SK-N-SH treated with all-trans-retinoic acid at 6 μM for 48 hours (cell line): ENCODE measurements around the gene CHPF.

Source experiments
- ATAC-seq: fragments of 200-7000 bp; cut with Tn5 transposase; 3 replicates; pipeline ENCODE4 v1.9.1; 2020; ENCODE audit warnings: mild to moderate bottlenecking, moderate library complexity
- ARNTL ChIP-seq: fragments of 450-650 bp; formaldehyde crosslinking; IDR thresholded peaks from 2 replicates; pipeline ENCODE4 v1.5.0; 2020; ENCODE audit warnings: low read depth, mild to moderate bottlenecking, moderate library complexity, borderline replicate concordance
- BACH2 ChIP-seq: fragments of 250-450 bp; sonication (Bioruptor Pico); IDR thresholded peaks from 2 replicates; pipeline ENCODE4 v1.9.0; 2021; ENCODE audit warnings: mild to moderate bottlenecking, borderline replicate concordance
- CREB5 ChIP-seq: fragments of 250-450 bp; sonication (Bioruptor Pico); IDR thresholded peaks from 2 replicates; pipeline ENCODE4 v1.5.1; 2020; ENCODE audit warnings: low read depth, mild to moderate bottlenecking, moderate library complexity
- CSDC2 ChIP-seq: fragments of 250-450 bp; sonication (Bioruptor Pico); IDR thresholded peaks from 2 replicates; pipeline ENCODE4 v1.5.0; 2020; ENCODE audit warnings: mild to moderate bottlenecking, moderate library complexity
- CSRNP3 ChIP-seq: fragments of 250-450 bp; sonication (Bioruptor Pico); IDR thresholded peaks from 2 replicates; pipeline ENCODE4 v1.5.1; 2021; ENCODE audit warnings: mild to moderate bottlenecking, moderate library complexity
- ISL1 ChIP-seq: fragments of 250-450 bp; sonication (Bioruptor Pico); IDR thresholded peaks from 2 replicates; pipeline ENCODE4 v2.1.2; 2022; ENCODE audit warnings: mild to moderate bottlenecking, moderate library complexity
- OSR1 ChIP-seq: fragments of 250-450 bp; sonication (Bioruptor Pico); IDR thresholded peaks from 2 replicates; pipeline ENCODE4 v1.8.0; 2022; ENCODE audit warnings: moderate library complexity, mild to moderate bottlenecking, inconsistent platforms
- PATZ1 ChIP-seq: fragments of 250-450 bp; sonication (Bioruptor Pico); IDR thresholded peaks from 2 replicates; pipeline ENCODE4 v1.8.0; 2020; ENCODE audit warnings: mild to moderate bottlenecking, moderate library complexity, borderline replicate concordance
- POU6F1 ChIP-seq: fragments of 250-450 bp; sonication (Bioruptor Pico); IDR thresholded peaks from 2 replicates; pipeline ENCODE4 v1.8.0; 2021; ENCODE audit warnings: low read depth, mild to moderate bottlenecking, moderate library complexity, borderline replicate concordance
- PPARA ChIP-seq: fragments of 250-450 bp; sonication (Bioruptor Pico); IDR thresholded peaks from 2 replicates; pipeline ENCODE4 v1.5.0; 2020; ENCODE audit warnings: mild to moderate bottlenecking, borderline replicate concordance
- RARB ChIP-seq: fragments of 250-450 bp; sonication (Bioruptor Pico); IDR thresholded peaks from 2 replicates; pipeline ENCODE4 v1.8.0; 2021; ENCODE audit warnings: mild to moderate bottlenecking, moderate library complexity
- SNAI2 ChIP-seq: fragments of 250-450 bp; sonication (Bioruptor Pico); IDR thresholded peaks from 2 replicates; pipeline ENCODE4 v1.5.0; 2020; ENCODE audit warnings: mild to moderate bottlenecking, moderate library complexity
- TCF4 ChIP-seq: fragments of 250-450 bp; sonication (Bioruptor Pico); IDR thresholded peaks from 2 replicates; pipeline ENCODE4 v1.8.0; 2021; ENCODE audit warnings: mild to moderate bottlenecking, moderate library complexity, borderline replicate concordance
- TOX ChIP-seq: fragments of 250-450 bp; sonication (Bioruptor Pico); IDR thresholded peaks from 2 replicates; pipeline ENCODE4 v1.8.0; 2021; ENCODE audit warnings: mild to moderate bottlenecking, moderate library complexity, borderline replicate concordance
- TSHZ2 ChIP-seq: fragments of 250-450 bp; sonication (Bioruptor Pico); IDR thresholded peaks from 2 replicates; pipeline ENCODE4 v1.5.0; 2020; ENCODE audit warnings: mild to moderate bottlenecking, moderate library complexity
- ZC3H10 ChIP-seq: fragments of 250-450 bp; sonication (Bioruptor Pico); IDR thresholded peaks from 2 replicates; pipeline ENCODE4 v1.5.1; 2021; ENCODE audit warnings: mild to moderate bottlenecking, moderate library complexity
- ZFP3 ChIP-seq: fragments of 250-450 bp; sonication (Bioruptor Pico); IDR thresholded peaks from 2 replicates; pipeline ENCODE4 v1.5.0; 2020; ENCODE audit warnings: mild to moderate bottlenecking, moderate library complexity
- ZNF565 ChIP-seq: fragments of 450-650 bp; formaldehyde crosslinking; conservative IDR thresholded peaks from 2 replicates; pipeline ENCODE4 v1.5.0; 2020; ENCODE audit warnings: low read depth, mild to moderate bottlenecking, moderate library complexity
- ZNF70 ChIP-seq: fragments of 450-650 bp; formaldehyde crosslinking; IDR thresholded peaks from 2 replicates; pipeline ENCODE4 v1.5.0; 2020; ENCODE audit warnings: mild to moderate bottlenecking, moderate library complexity
- ZNF8 ChIP-seq: fragments of 450-650 bp; formaldehyde crosslinking; IDR thresholded peaks from 2 replicates; pipeline ENCODE4 v1.5.0; 2020; ENCODE audit warnings: mild to moderate bottlenecking, moderate library complexity

The CHPF gene

GRCh38 chr2:219545295-219545942 lies 1.8 kb upstream of the CHPF start:
- no peak for ATAC-seq
- TF ChIP-seq CREB5 (CRISPR knock-in tag) = no peak
- no peak for TF ChIP-seq OSR1 (CRISPR knock-in tag)
- TF ChIP-seq POU6F1 (CRISPR knock-in tag) = no peak
- TF ChIP-seq ZFP3 (CRISPR knock-in tag) = no peak
- TF ChIP-seq ZC3H10 (CRISPR knock-in tag) = no peak
- TF ChIP-seq BACH2 = no peak
- TF ChIP-seq ARNTL (CRISPR knock-in tag) = no peak

GRCh38 chr2:219544567-219544966 lies 958 bp upstream of the CHPF start:
- TF ChIP-seq ZFP3 (CRISPR knock-in tag) (no peak), ZNF8 (no peak), ZNF565 (CRISPR knock-in tag) (no peak), CREB5 (CRISPR knock-in tag) (no peak), ARNTL (CRISPR knock-in tag) (no peak), CSDC2 (no peak), BACH2 (no peak), RARB (CRISPR knock-in tag) (no peak), ZC3H10 (CRISPR knock-in tag) (no peak), TSHZ2 (CRISPR knock-in tag) (no peak), PPARA (CRISPR knock-in tag) (no peak), ISL1 (no peak), CSRNP3 (CRISPR knock-in tag) (no peak), POU6F1 (CRISPR knock-in tag) (no peak), TOX (CRISPR knock-in tag) (no peak), TCF4 (CRISPR knock-in tag) (no peak), ZNF70 (CRISPR knock-in tag) (no peak), SNAI2 (no peak), PATZ1 (CRISPR knock-in tag) (no peak), OSR1 (CRISPR knock-in tag) (no peak)
- no peak for ATAC-seq
